ENCODE measurements around the gene ADARB2. TPM values are rescaled to one million over a fixed set of nuclear protein-coding genes. Genes with fewer than 3 reads are reported as not detected.

ADARB2 gene
- total and polyA plus RNA-seq, 2 experiments from 2014 or later = 2.0 to 5.0 TPM

GRCh38 chr10:1375346-1376170 lies 361.8 kb downstream of the ADARB2 start:
- Histone ChIP-seq H3K4me3 (no peak overlapping the region), H3K4me2 (no peak overlapping the region), H3K27ac (ENCODE audit: low read depth) (no peak overlapping the region), H3K36me3 (ENCODE audit: insufficient read depth) (no peaks in the 10 kb centered on the region), H3K9me2 (ENCODE audit: insufficient read depth) (no peaks in the 10 kb centered on the region), H4K20me1 (replicated peaks; ENCODE audit: insufficient read depth) (no peaks in the 10 kb centered on the region), H3K4me1 (ENCODE audit: insufficient read depth) (peaks cover 8% of the 10 kb centered on the region), H2AFZ (no peak overlapping the region), H3K79me2 (replicated peaks; ENCODE audit: insufficient read depth) (no peaks in the 10 kb centered on the region), H3F3A (replicated peaks; ENCODE audit: low read depth) (peaks cover 9% of the 10 kb centered on the region; the same call in 1 of the 2 replicates), H3K27me3 (ENCODE audit: insufficient read depth) (no peaks in the 10 kb centered on the region)
- DNase-seq (ENCODE audit: low spot score) = no peak
- peaks cover 31% of the 10 kb centered on the region for H3K4me1 Mint-ChIP-seq
- H3K27me3 Mint-ChIP-seq (ENCODE audit: insufficient read depth, low read depth, poor library complexity) = peaks cover 12% of the 10 kb centered on the region
- no peak overlapping the region for H3K27ac Mint-ChIP-seq
- TF ChIP-seq ETS1 (IDR thresholded peaks at IDR 0.05) (no peak), EZH2phosphoT487 (IDR thresholded peaks at IDR 0.05; ENCODE audit: unreplicated experiment) (no peak)
- no peak overlapping the region for H3K4me3 Mint-ChIP-seq
- ATAC-seq = no peak
- H3K9me3 Mint-ChIP-seq = no peaks in the 10 kb centered on the region
- H3K36me3 Mint-ChIP-seq (ENCODE audit: low read depth) = no peaks in the 10 kb centered on the region; the same call in 2 of the 3 replicates

- Histone ChIP-seq H3K4me2 (no peak overlapping the region), H3K27ac (ENCODE audit: low read depth) (no peak overlapping the region), H3K27me3 (ENCODE audit: insufficient read depth) (no peaks in the 10 kb centered on the region), H4K20me1 (replicated peaks; ENCODE audit: insufficient read depth) (no peaks in the 10 kb centered on the region), H3K79me2 (replicated peaks; ENCODE audit: insufficient read depth) (no peaks in the 10 kb centered on the region), H2AFZ (no peak overlapping the region), H3K4me3 (no peak overlapping the region), H3F3A (replicated peaks; ENCODE audit: low read depth) (peaks cover 9% of the 10 kb centered on the region; the same call in 1 of the 2 replicates), H3K36me3 (ENCODE audit: insufficient read depth) (no peaks in the 10 kb centered on the region), H3K4me1 (ENCODE audit: insufficient read depth) (no peaks in the 10 kb centered on the region; the same call in 1 of the 2 replicates), H3K9me2 (ENCODE audit: insufficient read depth) (no peaks in the 10 kb centered on the region)
- H3K36me3 Mint-ChIP-seq (ENCODE audit: low read depth) = no peaks in the 10 kb centered on the region; the same call in 2 of the 3 replicates
- DNase-seq (ENCODE audit: low spot score) (no peak), ATAC-seq (peak; percentile 58)
- no peaks in the 10 kb centered on the region for H3K9me3 Mint-ChIP-seq
- H3K27ac Mint-ChIP-seq = no peak overlapping the region
- H3K27me3 Mint-ChIP-seq (ENCODE audit: insufficient read depth, low read depth, poor library complexity) = peaks cover 12% of the 10 kb centered on the region
- H3K4me1 Mint-ChIP-seq = peaks cover 25% of the 10 kb centered on the region
- no peak overlapping the region for H3K4me3 Mint-ChIP-seq
- TF ChIP-seq ETS1 (IDR thresholded peaks at IDR 0.05) (no peak), EZH2 (IDR thresholded peaks at IDR 0.05; ENCODE audit: low read depth, unreplicated experiment) (no peak), STAT1 (IDR thresholded peaks at IDR 0.05; ENCODE audit: unreplicated experiment) (no peak), EZH2phosphoT487 (IDR thresholded peaks at IDR 0.05; ENCODE audit: unreplicated experiment) (no peak), ZNF114 (CRISPR knock-in tag; IDR thresholded peaks at IDR 0.05) (no peak), CTCF (conservative IDR thresholded peaks at IDR 0.05; ENCODE audit: low read depth in 2 of 2) (no peak), NANOG (IDR thresholded peaks at IDR 0.05; ENCODE audit: borderline replicate concordance) (no peak), POLR2AphosphoS5 (IDR thresholded peaks at IDR 0.05; ENCODE audit: low read depth) (no peak), JUNB (IDR thresholded peaks at IDR 0.05; ENCODE audit: unreplicated experiment) (no peak), CREB1 (CRISPR knock-in tag; IDR thresholded peaks at IDR 0.05; ENCODE audit: low read depth) (no peak)
These were observed 362.6 kb downstream of the ADARB2 start for GRCh38 chr10:1374511-1375345.
